Activated CD8-positive, alpha-beta memory T cell treated with anti-CD3 and anti-CD28 coated beads, Interleukin-2, amount 50 U/mL, for 24 hours (primary cell): ENCODE measurements around the gene GHITM.
"Not testable (repeated sequence)": the region's sequence is repeated elsewhere in the genome, so short reads cannot be mapped to it uniquely, and the experiment has no call there.

ENCODE experiments used
- DNase-seq: peaks from one replicate; pipeline ENCODE4 v3.0.0-alpha.2; 2020; ENCODE audit errors: extremely low read depth

Gene GHITM, protein sequence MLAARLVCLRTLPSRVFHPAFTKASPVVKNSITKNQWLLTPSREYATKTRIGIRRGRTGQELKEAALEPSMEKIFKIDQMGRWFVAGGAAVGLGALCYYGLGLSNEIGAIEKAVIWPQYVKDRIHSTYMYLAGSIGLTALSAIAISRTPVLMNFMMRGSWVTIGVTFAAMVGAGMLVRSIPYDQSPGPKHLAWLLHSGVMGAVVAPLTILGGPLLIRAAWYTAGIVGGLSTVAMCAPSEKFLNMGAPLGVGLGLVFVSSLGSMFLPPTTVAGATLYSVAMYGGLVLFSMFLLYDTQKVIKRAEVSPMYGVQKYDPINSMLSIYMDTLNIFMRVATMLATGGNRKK

GRCh38 chr10:84139126-84140035 is at the start of gene GHITM:
Gene GHITM (plus strand): TSS chr10:84139509. CDS start chr10:84141501, 1,992 bp downstream.
- peak; percentile 99 for DNase-seq

DNA sequence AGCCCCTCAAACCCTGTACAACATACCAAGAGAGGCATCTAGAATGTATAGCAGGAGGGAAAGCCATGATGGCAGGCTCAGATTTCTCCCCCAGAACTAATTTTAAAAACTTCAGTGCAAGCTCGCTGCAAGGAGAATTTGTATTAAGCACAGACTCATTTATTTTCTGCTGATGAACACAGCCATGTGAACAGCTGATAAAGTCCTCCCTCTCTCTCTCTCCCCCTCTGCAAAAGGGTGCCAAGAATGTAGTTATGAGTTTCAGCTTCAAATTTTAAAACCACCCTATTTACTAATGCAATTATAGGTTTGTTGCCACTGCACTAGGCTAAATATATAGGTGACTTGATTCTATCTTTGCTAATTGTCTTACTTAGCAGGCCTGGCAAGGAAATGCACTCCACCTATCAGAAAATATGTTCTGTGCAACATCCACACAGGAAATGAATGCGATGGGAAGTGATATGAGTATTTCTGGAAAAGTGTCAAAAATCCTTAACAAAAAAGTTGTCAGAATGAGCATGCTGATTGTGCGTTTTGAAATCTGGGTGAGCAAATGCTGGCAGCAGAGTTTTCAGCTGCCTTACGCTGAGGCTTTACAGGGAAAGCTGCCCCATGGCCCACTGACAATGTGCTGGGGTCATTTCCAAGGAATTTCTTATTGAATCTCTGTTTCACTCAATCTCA is 43.4 kb upstream of the GHITM start:
- DNase-seq: no peak

DNA sequence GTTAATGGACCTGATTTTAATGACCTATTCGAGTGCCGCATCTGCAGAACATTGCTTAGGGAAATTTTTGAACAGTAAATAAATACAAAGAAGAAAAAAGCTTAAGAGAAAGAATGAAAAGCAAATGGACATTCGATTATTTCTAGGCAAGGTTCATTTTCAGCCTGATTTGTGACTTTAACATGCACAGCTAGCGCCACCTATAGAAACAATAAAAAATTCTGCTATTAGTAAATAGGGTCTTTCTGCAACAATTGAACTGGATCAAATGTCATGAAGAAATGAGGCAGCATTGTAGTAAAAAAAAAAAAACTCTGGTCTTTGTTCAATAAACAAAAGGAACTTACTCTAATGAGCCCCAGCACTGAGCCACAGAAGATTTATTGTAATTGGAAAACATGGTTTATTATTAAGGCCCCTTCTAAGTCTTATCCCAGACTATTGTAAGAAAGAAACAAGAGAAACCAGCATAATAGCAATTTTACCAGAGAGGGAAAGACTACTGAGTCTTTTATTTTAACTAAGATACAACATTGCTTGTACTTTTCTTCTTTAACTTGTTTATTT is 41.4 kb upstream of the GHITM start:
- DNase-seq: no peak

DNA sequence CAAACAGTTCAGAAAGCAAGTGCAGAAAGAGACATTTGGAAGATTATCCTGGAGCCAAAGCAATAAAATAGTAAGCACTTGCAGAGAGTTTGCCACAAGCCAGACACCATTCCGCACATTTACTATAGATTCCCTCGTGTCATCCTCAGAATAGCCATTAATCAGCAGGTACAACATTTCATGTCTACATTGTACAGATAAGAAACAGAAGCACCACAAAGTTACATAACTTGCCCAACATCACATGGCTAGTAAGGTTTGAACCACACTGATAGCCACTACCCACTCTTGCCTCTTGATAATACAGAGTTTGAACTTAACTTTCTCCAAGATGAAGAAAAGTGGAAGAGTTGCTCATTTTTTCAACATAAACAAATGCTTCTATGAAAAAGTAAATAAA is 40.6 kb upstream of the GHITM start:
- no peak for DNase-seq

GRCh38 chr10:84101042-84101441 is 38.3 kb upstream of the GHITM start:
- DNase-seq: no peak

DNA sequence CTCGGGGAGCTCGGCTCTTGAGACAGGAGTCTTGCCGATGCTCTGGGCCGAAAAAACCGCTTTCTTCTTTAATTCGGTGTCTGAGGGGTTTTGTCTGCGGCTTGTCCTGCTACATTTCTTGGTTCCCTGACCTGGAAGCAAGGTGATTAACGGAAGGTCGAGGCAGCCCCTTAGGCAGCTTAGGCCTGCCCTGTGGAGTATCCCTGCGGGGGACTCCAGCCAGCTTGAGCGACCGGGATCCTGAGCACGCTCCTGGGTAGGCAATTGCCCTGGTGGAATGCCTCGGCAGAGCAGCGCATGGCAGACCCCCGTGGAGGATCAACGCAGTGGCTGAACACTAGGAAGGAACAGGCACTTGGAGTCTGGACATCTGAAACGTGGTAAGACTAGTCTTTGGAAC is 30.5 kb upstream of the GHITM start:
- DNase-seq: no peak

DNA sequence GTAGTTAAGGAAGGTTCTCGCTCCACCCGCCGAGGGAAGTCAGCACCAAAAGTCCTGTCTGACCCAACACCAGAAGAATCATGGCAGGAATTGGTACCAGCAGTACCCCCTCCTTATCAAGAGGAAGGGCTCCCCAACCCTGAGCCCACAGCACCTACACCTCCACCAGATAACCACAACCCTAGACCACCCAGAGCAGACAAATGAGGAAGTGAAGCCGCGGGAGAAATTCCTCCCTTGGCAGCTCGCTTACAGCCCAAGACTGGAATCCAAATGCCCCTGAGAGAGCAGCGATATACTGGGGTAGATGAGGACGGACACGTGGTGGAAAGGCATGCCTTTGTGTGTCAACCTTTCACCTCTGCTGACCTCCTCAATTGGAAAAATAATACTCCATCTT is 29.5 kb upstream of the GHITM start:
- not testable (repeated sequence) for DNase-seq

GRCh38 chr10:84113468-84113867 is 25.8 kb upstream of the GHITM start:
- not testable (repeated sequence) for DNase-seq

- no peak for DNase-seq
Measured at GRCh38 chr10:84114088-84114667, 25.1 kb upstream of the GHITM start.

GRCh38 chr10:84117204-84117603 is 22.1 kb upstream of the GHITM start:
- not testable (repeated sequence) for DNase-seq

- DNase-seq: no peak
Measured at GRCh38 chr10:84117686-84118394, 21.5 kb upstream of the GHITM start.

GRCh38 chr10:84118395-84119006 is 20.8 kb upstream of the GHITM start:
- no peak for DNase-seq

DNA sequence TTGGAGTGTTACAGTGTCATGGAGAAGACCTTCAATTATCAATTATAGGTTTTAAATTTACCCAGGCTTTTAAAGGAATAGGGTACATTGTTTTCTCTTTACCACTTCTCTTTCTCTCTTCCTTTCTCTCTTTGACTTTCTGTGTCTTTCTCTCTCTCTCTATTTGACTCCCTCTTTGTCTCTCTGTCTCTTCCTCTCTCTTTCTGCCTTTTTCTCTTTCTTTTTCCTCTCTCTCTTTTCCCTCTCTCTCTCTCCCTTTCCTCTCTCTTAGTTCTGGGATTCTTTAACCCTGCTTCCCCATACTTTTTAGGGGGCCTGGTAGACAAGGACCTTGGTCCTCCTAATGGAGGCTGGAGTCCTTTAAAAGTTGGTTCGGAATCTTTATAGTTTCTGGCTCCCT is 15.9 kb upstream of the GHITM start:
- DNase-seq: no peak

GRCh38 chr10:84125910-84126784 is 13.2 kb upstream of the GHITM start:
- DNase-seq: not testable (repeated sequence)

DNA sequence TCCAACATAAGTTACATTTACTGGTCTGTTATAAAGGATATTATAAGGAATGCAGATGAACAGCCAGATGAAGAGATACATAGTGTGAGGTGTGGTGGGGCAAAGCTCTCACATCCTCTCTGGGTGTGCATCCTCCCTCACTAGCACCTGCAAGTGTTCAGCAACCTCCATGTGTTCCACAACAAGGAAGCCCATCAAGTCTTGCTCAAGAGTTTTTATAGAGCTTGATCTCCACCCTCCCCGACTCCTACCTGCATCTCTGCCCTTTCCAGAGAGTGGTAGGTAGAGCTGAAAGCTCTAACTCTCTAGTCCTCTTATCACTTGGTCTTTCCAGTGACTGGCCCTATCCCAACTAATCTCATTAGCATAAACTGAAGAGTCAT is 12.5 kb upstream of the GHITM start:
- no peak for DNase-seq

- DNase-seq: no peak
Measured at GRCh38 chr10:84135836-84136235, 3.5 kb upstream of the GHITM start.

- no peak for DNase-seq
Measured at GRCh38 chr10:84137811-84138210, 1.5 kb upstream of the GHITM start.

GRCh38 chr10:84138478-84139125 is 707 bp upstream of the GHITM start:
- DNase-seq: peak; percentile 13

- DNase-seq: no peak
Measured at GRCh38 chr10:84140036-84140379, 699 bp downstream of the GHITM start.
